Epithelial cell of esophagus (primary cell): ENCODE results near the gene UBALD1.
"Not testable (repeated sequence)": the region's sequence is repeated elsewhere in the genome, so short reads cannot be mapped to it uniquely, and the experiment has no call there.

Experiments used
- DNase-seq: peaks from one replicate; pipeline ENCODE4 v3.0.0; 2010; ENCODE audit warnings: low read depth
- H3K4me3 ChIP-seq: 2 replicates; pipeline ENCODE4 v1.5.1; 2011; ENCODE audit warnings: mild to moderate bottlenecking, low read length, control low read depth
- TF ChIP-seq, protein P1 (sequence below): IDR thresholded peaks from 2 replicates; pipeline ENCODE4 v1.5.1; 2011; ENCODE audit warnings: low read depth, mild to moderate bottlenecking, low read length, control low read depth, inconsistent platforms; ENCODE audit not compliant: insufficient read depth; ENCODE audit errors: missing control alignments

Gene UBALD1

DNA sequence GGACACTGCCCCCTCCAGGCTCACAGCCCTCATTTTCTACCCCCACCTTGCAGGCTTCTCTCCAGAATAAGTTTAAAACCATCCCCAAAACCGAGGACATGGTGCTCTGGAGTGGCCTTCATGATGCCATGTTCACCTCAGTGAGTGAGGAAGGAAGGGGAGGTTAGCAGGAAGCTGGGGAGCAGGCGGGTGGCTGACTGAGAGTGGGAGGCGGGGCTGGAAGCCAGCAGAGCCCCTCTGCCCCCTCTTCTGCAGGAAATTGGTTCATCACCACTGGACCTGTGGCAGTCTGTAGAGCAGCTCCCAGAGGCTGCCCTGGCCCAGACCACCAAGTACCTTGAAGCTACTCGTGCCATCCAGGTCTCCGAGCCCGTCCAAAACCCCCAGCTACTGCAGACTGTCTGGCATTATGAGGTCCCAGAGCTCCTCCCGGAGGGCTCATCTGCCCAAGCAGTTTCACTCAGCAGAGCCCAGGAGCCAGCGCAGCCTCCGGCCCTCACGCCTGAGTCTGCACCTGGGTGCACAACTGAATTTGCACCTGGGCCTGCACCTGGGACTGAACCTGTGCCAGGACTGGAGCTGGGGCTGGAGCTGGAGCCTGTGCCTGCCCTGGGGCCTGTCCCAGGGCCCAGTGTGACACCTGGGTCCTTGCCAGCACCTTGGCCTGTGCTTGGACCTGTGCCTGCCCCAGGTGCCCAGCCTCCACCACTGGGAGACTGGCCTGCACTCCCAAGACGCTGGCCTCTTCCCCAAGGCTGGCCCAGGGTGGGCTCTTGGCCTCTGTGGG, 39.6 kb downstream of the UBALD1 start:
- TF ChIP-seq, protein P1, sequence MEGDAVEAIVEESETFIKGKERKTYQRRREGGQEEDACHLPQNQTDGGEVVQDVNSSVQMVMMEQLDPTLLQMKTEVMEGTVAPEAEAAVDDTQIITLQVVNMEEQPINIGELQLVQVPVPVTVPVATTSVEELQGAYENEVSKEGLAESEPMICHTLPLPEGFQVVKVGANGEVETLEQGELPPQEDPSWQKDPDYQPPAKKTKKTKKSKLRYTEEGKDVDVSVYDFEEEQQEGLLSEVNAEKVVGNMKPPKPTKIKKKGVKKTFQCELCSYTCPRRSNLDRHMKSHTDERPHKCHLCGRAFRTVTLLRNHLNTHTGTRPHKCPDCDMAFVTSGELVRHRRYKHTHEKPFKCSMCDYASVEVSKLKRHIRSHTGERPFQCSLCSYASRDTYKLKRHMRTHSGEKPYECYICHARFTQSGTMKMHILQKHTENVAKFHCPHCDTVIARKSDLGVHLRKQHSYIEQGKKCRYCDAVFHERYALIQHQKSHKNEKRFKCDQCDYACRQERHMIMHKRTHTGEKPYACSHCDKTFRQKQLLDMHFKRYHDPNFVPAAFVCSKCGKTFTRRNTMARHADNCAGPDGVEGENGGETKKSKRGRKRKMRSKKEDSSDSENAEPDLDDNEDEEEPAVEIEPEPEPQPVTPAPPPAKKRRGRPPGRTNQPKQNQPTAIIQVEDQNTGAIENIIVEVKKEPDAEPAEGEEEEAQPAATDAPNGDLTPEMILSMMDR, result no peak
- no peak overlapping the region for H3K4me3 ChIP-seq
- no peak for DNase-seq

DNA sequence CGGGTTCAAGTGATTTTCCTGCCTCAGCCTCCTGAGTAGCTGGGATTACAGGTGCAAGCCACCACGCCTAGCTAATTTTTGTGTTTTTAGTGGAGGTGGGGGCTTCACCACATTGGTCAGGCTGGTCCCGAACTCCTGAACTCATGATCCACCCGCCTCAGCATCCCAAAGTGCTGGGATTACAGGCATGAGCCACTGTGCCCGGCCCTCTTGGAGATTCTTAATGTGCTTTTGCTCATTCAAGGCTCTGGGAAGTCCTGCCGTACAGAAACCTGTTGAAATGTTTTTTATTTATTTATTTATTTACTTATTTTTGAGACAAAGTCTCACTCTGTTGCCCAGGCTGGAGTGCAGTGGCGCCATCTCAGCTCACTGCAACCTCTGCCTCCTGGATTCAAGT, 40.8 kb downstream of the UBALD1 start:
- DNase-seq, H3K4me3 ChIP-seq: not testable (repeated sequence)

DNA sequence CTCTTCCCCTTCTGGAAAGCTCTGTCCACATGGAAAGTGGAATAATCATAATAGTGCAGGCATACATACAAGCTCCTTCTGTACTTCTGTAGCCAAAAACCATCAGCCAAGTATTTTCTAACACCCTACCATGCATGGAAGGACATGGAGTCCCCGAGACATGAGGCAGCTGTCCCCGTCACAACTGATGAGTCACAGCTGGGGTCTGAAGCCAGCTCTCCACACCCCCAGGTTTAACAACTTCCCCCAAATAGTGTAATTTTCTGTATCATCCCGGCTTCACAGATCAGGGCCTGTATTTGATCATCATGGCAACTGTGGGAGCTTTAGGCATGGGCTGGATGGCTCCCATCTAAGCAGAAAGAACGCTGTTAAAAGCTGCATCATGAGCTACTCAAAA, 42.0 kb downstream of the UBALD1 start:
- TF ChIP-seq, protein P1, result no peak
- no peak for DNase-seq

DNA sequence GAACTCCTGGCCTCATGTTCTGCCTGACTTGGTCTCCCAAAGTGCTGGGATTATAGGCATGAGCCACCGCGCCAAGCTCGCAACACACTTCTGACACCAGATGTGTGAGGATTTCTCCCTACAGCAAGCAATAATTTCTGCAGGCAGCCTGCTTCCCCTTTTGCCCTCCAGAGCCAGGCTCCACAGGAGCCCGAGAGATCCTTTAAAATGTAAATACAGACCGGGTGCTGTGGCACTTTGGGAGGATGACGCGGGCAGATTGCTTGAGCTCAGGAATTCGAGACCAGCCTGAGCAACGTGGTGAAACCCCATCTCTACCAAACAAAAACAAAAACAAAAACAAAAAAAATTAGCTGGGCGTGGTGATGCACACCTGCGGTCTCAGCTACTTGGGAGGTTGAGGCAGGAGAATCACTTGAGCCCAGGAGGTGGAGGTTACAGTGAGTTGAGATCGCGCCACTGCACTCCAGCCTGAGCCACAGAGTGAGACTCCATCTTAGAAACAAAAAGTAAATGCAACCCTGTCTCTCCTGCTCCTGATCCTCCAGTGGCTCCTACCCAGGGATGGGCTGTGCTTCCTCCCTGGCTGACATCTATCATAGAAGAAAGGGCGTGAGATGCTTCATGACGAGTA, 43.9 kb downstream of the UBALD1 start:
- no peak for DNase-seq
- H3K4me3 ChIP-seq, result no peak overlapping the region
- TF ChIP-seq, protein P1, result no peak

More for the DNA sequence above, 42.0 kb downstream of the UBALD1 start:
- H3K4me3 ChIP-seq, result no peak overlapping the region

DNA sequence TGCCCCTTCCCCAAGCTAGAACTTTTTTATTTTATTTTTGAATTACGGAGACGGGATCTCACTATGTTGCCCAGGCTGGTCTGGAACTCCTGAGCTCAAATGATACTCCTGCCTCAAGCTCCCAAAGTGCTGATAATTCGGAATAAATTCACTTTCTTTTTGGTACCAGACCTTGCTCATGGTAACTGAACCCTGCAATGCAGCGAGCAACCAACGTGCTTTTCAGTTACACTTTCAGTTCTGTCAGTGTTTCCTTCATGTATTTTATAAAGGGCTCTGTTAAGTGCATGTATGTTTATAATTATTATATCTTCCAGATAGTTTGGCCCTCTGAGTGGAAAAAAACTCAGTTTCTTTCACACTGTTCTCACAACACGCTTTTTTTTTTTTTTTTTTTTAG, 44.6 kb downstream of the UBALD1 start:
- TF ChIP-seq, protein P1, result no peak
- no peak overlapping the region for H3K4me3 ChIP-seq
- no peak for DNase-seq

DNA sequence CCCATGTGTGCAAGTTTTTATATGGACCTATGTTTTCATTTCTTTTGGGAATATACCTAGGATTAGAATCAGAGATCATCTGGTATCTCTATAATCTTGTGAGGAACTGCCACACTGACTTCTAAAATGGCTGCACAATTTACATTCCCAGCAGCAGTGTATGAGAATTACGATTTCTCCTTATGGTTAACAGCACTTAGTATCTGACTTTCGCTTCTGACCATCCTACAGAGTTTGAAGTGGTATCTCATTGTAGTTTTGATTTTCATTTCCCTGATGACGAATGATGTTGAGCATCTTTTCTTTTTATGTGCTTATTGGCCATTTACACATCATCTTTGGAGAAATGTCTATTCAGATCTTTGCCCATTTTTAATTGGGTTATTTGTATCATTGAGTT, 48.5 kb downstream of the UBALD1 start:
- no peak for DNase-seq
- H3K4me3 ChIP-seq, result no peak overlapping the region
- TF ChIP-seq, protein P1, result no peak

DNA sequence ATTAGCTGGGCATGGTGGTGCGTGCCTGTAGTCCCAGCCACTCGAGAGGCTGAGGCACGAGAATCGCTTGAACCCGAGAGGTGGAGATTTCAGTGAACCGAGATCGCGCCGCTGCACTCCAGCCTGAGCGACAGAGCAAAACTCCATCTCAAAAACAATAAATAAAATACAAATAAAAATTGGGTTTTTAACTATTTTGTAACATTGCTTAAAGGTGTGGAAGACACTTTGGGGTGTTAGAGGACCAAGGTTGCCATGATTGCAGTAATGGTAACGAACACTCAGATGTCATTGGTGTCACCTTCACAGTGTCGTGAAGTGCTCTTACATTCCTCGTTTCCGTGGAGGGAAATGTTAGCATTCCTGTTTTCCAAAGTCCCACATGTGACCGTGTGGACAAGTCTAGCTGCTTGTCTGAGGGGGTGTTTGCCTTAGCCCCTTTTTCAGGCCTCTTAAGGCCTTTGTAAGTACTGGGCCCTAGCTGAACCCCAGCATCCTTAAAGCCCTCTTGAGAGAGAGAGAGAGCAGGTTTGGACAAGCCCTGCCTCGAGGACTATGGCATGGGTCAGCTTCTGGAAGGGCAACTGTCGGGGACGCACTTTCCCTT, 49.9 kb downstream of the UBALD1 start:
- TF ChIP-seq, protein P1, result no peak
- DNase-seq, result peak; percentile 16
- no peak overlapping the region for H3K4me3 ChIP-seq
